HEK293 (cell line): ENCODE data around the gene HSF2BP.

ENCODE experiments used
- FEZF1 ChIP-seq: fragments of 450-650 bp; formaldehyde crosslinking; IDR thresholded peaks from 2 replicates; pipeline ENCODE4 v1.5.1; 2016; ENCODE audit warnings: missing biosample characterization, missing genetic modification characterization
- KLF10 ChIP-seq: fragments of 450-650 bp; IDR thresholded peaks from 2 replicates; pipeline ENCODE4 v1.5.1; 2018; ENCODE audit warnings: missing biosample characterization, mild to moderate bottlenecking, missing genetic modification characterization
- OSR2 ChIP-seq: fragments of 450-650 bp; formaldehyde crosslinking; IDR thresholded peaks from 2 replicates; pipeline ENCODE4 v1.5.1; 2016; ENCODE audit warnings: missing biosample characterization, missing genetic modification characterization
- SCRT2 ChIP-seq: fragments of 450-650 bp; formaldehyde crosslinking; IDR thresholded peaks from 2 replicates; pipeline ENCODE4 v1.5.1; 2016; ENCODE audit warnings: missing biosample characterization, missing genetic modification characterization
- ZBTB17 ChIP-seq: fragments of 450-650 bp; formaldehyde crosslinking; IDR thresholded peaks from 2 replicates; pipeline ENCODE4 v1.5.1; 2016; ENCODE audit warnings: missing biosample characterization, missing genetic modification characterization
- ZIC2 ChIP-seq: fragments of 450-650 bp; formaldehyde crosslinking; IDR thresholded peaks from 2 replicates; pipeline ENCODE4 v1.5.1; 2016; ENCODE audit warnings: missing biosample characterization, missing genetic modification characterization
- ZNF138 ChIP-seq: fragments of 450-650 bp; formaldehyde crosslinking; IDR thresholded peaks from 2 replicates; pipeline ENCODE4 v1.5.1; 2016; ENCODE audit warnings: missing biosample characterization, missing genetic modification characterization, borderline replicate concordance
- ZNF2 ChIP-seq: fragments of 450-650 bp; formaldehyde crosslinking; IDR thresholded peaks from 2 replicates; pipeline ENCODE4 v1.5.1; 2016; ENCODE audit warnings: missing biosample characterization, missing genetic modification characterization
- ZNF626 ChIP-seq: fragments of 450-650 bp; sonication (Bioruptor Pico); formaldehyde crosslinking; IDR thresholded peaks from 2 replicates; pipeline ENCODE4 v1.5.1; 2018; ENCODE audit warnings: missing biosample characterization, missing genetic modification characterization, inconsistent platforms
- ZNF747 ChIP-seq: fragments of 450-650 bp; formaldehyde crosslinking; IDR thresholded peaks from 2 replicates; pipeline ENCODE4 v1.5.1; 2016; ENCODE audit warnings: missing biosample characterization, missing genetic modification characterization
- ZNF768 ChIP-seq: fragments of 450-650 bp; formaldehyde crosslinking; IDR thresholded peaks from 2 replicates; pipeline ENCODE4 v1.5.1; 2018; ENCODE audit warnings: missing biosample characterization, mild to moderate bottlenecking, missing genetic modification characterization
- ZNF785 ChIP-seq: fragments of 450-650 bp; formaldehyde crosslinking; IDR thresholded peaks from 2 replicates; pipeline ENCODE4 v1.5.1; 2016; ENCODE audit warnings: missing biosample characterization, missing genetic modification characterization
- ZNF837 ChIP-seq: fragments of 450-650 bp; formaldehyde crosslinking; IDR thresholded peaks from 2 replicates; pipeline ENCODE4 v1.5.1; 2016; ENCODE audit warnings: missing biosample characterization, missing genetic modification characterization
- TF ChIP-seq, protein P1 (sequence below): fragments of 450-650 bp; formaldehyde crosslinking; IDR thresholded peaks from 2 replicates; pipeline ENCODE4; 2016; ENCODE audit warnings: missing biosample characterization, missing genetic modification characterization
- TF ChIP-seq, protein P2 (sequence below): fragments of 450-650 bp; formaldehyde crosslinking; IDR thresholded peaks from 2 replicates; pipeline ENCODE4 v1.5.1; 2016; ENCODE audit warnings: missing biosample characterization, missing genetic modification characterization
- TF ChIP-seq, protein P3 (sequence below): fragments of 450-650 bp; formaldehyde crosslinking; IDR thresholded peaks from 2 replicates; pipeline ENCODE4 v1.5.1; 2016; ENCODE audit warnings: missing biosample characterization, missing genetic modification characterization
- TF ChIP-seq, protein P4 (sequence below): fragments of 450-650 bp; formaldehyde crosslinking; IDR thresholded peaks from 2 replicates; pipeline ENCODE4 v1.5.1; 2016; ENCODE audit warnings: missing biosample characterization, missing genetic modification characterization
- TF ChIP-seq, protein P5 (sequence below): fragments of 450-650 bp; formaldehyde crosslinking; IDR thresholded peaks from 2 replicates; pipeline ENCODE4 v1.5.1; 2016; ENCODE audit warnings: missing biosample characterization, missing genetic modification characterization, borderline replicate concordance
- TF ChIP-seq, protein P6 (sequence below): fragments of 450-650 bp; formaldehyde crosslinking; IDR thresholded peaks from 2 replicates; pipeline ENCODE4 v1.5.1; 2016; ENCODE audit warnings: missing biosample characterization, missing genetic modification characterization, borderline replicate concordance
- TF ChIP-seq, protein P7 (sequence below): fragments of 450-650 bp; formaldehyde crosslinking; IDR thresholded peaks from 2 replicates; pipeline ENCODE4 v1.5.1; 2016; ENCODE audit warnings: missing biosample characterization, missing genetic modification characterization, low read depth

The HSF2BP gene

DNA sequence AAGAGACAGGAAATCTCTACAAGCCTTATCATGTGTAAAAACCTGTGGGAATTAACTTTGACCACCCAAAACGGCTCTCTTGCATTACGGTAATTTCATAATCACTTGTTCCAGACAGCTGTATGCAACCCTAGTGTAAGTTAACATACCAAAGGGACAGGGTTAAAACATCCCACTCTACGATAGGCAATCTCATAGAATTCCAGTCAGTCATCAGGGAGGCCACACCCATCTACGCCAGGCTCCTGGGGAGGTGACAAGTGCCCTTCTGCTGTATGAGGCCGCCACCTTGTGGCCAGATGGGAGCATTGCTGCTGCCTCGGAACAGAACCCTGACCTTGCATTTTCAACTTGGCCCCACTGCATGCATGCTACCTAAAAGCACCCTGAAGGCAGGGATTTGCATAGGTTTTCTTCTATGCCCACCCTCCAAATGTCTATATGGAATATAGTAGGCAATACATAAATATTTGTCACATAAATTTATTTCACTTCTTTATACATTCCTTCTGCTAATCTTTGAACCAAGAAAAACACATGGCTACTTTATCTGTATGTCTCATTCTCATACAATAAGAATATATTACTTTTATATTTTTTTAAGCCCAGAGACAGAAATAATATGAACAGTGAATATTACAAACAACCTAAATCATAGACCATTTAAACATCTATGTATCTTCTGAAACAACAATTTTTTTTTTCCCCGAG is 12.6 kb downstream of the HSF2BP start (continued):
- no peak for TF ChIP-seq OSR2
- TF ChIP-seq, protein P1, sequence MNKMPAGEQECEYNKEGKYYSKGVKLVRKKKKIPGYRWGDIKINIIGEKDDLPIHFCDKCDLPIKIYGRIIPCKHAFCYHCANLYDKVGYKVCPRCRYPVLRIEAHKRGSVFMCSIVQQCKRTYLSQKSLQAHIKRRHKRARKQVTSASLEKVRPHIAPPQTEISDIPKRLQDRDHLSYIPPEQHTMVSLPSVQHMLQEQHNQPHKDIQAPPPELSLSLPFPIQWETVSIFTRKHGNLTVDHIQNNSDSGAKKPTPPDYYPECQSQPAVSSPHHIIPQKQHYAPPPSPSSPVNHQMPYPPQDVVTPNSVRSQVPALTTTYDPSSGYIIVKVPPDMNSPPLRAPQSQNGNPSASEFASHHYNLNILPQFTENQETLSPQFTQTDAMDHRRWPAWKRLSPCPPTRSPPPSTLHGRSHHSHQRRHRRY, result no peak
- TF ChIP-seq ZIC2 (tag by site-specific recombination), result 0 out of 2 replicates have a peak, but pooled peaks have one; percentile 9
- TF ChIP-seq, protein P2, sequence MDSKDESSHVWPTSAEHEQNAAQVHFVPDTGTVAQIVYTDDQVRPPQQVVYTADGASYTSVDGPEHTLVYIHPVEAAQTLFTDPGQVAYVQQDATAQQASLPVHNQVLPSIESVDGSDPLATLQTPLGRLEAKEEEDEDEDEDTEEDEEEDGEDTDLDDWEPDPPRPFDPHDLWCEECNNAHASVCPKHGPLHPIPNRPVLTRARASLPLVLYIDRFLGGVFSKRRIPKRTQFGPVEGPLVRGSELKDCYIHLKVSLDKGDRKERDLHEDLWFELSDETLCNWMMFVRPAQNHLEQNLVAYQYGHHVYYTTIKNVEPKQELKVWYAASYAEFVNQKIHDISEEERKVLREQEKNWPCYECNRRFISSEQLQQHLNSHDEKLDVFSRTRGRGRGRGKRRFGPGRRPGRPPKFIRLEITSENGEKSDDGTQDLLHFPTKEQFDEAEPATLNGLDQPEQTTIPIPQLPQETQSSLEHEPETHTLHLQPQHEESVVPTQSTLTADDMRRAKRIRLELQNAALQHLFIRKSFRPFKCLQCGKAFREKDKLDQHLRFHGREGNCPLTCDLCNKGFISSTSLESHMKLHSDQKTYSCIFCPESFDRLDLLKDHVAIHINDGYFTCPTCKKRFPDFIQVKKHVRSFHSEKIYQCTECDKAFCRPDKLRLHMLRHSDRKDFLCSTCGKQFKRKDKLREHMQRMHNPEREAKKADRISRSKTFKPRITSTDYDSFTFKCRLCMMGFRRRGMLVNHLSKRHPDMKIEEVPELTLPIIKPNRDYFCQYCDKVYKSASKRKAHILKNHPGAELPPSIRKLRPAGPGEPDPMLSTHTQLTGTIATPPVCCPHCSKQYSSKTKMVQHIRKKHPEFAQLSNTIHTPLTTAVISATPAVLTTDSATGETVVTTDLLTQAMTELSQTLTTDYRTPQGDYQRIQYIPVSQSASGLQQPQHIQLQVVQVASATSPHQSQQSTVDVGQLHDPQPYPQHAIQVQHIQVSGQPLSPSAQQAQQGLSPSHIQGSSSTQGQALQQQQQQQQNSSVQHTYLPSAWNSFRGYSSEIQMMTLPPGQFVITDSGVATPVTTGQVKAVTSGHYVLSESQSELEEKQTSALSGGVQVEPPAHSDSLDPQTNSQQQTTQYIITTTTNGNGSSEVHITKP (tag by site-specific recombination), result peak; percentile 83
- TF ChIP-seq, protein P3, sequence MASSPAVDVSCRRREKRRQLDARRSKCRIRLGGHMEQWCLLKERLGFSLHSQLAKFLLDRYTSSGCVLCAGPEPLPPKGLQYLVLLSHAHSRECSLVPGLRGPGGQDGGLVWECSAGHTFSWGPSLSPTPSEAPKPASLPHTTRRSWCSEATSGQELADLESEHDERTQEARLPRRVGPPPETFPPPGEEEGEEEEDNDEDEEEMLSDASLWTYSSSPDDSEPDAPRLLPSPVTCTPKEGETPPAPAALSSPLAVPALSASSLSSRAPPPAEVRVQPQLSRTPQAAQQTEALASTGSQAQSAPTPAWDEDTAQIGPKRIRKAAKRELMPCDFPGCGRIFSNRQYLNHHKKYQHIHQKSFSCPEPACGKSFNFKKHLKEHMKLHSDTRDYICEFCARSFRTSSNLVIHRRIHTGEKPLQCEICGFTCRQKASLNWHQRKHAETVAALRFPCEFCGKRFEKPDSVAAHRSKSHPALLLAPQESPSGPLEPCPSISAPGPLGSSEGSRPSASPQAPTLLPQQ (tag by site-specific recombination), result peak; percentile 63; the same call in 1 of the 2 replicates
- TF ChIP-seq, protein P4, sequence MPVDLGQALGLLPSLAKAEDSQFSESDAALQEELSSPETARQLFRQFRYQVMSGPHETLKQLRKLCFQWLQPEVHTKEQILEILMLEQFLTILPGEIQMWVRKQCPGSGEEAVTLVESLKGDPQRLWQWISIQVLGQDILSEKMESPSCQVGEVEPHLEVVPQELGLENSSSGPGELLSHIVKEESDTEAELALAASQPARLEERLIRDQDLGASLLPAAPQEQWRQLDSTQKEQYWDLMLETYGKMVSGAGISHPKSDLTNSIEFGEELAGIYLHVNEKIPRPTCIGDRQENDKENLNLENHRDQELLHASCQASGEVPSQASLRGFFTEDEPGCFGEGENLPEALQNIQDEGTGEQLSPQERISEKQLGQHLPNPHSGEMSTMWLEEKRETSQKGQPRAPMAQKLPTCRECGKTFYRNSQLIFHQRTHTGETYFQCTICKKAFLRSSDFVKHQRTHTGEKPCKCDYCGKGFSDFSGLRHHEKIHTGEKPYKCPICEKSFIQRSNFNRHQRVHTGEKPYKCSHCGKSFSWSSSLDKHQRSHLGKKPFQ (tag by site-specific recombination), result no peak
- TF ChIP-seq ZNF768 (tag by site-specific recombination), result no peak
- TF ChIP-seq, protein P5, sequence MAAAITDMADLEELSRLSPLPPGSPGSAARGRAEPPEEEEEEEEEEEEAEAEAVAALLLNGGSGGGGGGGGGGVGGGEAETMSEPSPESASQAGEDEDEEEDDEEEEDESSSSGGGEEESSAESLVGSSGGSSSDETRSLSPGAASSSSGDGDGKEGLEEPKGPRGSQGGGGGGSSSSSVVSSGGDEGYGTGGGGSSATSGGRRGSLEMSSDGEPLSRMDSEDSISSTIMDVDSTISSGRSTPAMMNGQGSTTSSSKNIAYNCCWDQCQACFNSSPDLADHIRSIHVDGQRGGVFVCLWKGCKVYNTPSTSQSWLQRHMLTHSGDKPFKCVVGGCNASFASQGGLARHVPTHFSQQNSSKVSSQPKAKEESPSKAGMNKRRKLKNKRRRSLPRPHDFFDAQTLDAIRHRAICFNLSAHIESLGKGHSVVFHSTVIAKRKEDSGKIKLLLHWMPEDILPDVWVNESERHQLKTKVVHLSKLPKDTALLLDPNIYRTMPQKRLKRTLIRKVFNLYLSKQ, result no peak
- no peak for TF ChIP-seq FEZF1 (tag by site-specific recombination)
- TF ChIP-seq KLF10 (tag by site-specific recombination), result peak; percentile 91
- TF ChIP-seq, protein P6, sequence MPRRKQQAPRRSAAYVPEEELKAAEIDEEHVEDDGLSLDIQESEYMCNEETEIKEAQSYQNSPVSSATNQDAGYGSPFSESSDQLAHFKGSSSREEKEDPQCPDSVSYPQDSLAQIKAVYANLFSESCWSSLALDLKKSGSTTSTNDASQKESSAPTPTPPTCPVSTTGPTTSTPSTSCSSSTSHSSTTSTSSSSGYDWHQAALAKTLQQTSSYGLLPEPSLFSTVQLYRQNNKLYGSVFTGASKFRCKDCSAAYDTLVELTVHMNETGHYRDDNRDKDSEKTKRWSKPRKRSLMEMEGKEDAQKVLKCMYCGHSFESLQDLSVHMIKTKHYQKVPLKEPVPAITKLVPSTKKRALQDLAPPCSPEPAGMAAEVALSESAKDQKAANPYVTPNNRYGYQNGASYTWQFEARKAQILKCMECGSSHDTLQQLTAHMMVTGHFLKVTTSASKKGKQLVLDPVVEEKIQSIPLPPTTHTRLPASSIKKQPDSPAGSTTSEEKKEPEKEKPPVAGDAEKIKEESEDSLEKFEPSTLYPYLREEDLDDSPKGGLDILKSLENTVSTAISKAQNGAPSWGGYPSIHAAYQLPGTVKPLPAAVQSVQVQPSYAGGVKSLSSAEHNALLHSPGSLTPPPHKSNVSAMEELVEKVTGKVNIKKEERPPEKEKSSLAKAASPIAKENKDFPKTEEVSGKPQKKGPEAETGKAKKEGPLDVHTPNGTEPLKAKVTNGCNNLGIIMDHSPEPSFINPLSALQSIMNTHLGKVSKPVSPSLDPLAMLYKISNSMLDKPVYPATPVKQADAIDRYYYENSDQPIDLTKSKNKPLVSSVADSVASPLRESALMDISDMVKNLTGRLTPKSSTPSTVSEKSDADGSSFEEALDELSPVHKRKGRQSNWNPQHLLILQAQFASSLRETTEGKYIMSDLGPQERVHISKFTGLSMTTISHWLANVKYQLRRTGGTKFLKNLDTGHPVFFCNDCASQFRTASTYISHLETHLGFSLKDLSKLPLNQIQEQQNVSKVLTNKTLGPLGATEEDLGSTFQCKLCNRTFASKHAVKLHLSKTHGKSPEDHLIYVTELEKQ (tag by site-specific recombination), result no peak
- TF ChIP-seq ZNF626 (tag by site-specific recombination), result no peak
- TF ChIP-seq ZNF2 (tag by site-specific recombination), result no peak; the same call in 1 of the 2 replicates
- TF ChIP-seq ZBTB17 (tag by site-specific recombination), result peak; percentile 97
- TF ChIP-seq SCRT2 (tag by site-specific recombination), result peak; percentile 62; the same call in 1 of the 2 replicates
- TF ChIP-seq ZNF138, result no peak
- TF ChIP-seq, protein P7, sequence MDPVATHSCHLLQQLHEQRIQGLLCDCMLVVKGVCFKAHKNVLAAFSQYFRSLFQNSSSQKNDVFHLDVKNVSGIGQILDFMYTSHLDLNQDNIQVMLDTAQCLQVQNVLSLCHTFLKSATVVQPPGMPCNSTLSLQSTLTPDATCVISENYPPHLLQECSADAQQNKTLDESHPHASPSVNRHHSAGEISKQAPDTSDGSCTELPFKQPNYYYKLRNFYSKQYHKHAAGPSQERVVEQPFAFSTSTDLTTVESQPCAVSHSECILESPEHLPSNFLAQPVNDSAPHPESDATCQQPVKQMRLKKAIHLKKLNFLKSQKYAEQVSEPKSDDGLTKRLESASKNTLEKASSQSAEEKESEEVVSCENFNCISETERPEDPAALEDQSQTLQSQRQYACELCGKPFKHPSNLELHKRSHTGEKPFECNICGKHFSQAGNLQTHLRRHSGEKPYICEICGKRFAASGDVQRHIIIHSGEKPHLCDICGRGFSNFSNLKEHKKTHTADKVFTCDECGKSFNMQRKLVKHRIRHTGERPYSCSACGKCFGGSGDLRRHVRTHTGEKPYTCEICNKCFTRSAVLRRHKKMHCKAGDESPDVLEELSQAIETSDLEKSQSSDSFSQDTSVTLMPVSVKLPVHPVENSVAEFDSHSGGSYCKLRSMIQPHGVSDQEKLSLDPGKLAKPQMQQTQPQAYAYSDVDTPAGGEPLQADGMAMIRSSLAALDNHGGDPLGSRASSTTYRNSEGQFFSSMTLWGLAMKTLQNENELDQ, result no peak
- TF ChIP-seq ZNF785 (tag by site-specific recombination), result no peak
- no peak for TF ChIP-seq ZNF837 (tag by site-specific recombination)
- no peak for TF ChIP-seq ZNF747 (tag by site-specific recombination)
